Liver (tissue), 9 donors: ENCODE data around the gene XYLB. TPM values are rescaled to one million over a fixed set of nuclear protein-coding genes. Genes with fewer than 3 reads are reported as not detected.

Source experiments
- DNase-seq: peaks from one replicate; pipeline ENCODE4 v3.0.0-alpha.2; 2017; ENCODE audit warnings: low spot score
- H3K27ac ChIP-seq, 2 donors: one replicate each; pipeline ENCODE4 v1.7.0; 2013; ENCODE audit warnings: inconsistent platforms in 2 of 2, low read length in 2 of 2, control low read depth in 1 of 2, low read depth in 1 of 2, mild to moderate bottlenecking in 1 of 2
- H3K27me3 ChIP-seq, 4 donors: one replicate each; pipeline versions ENCODE4 v1.6.1 to v1.7.0; 2013; ENCODE audit warnings: low read length in 3 of 4, inconsistent platforms in 1 of 4, mild to moderate bottlenecking in 1 of 4, moderate library complexity in 1 of 4; ENCODE audit not compliant: control insufficient read depth in 4 of 4, insufficient read depth in 4 of 4
- H3K36me3 ChIP-seq, 4 donors: one replicate each; pipeline versions ENCODE4 v1.6.1 to v1.7.0; 2013; ENCODE audit warnings: low read length in 3 of 4, mild to moderate bottlenecking in 3 of 4, low read depth in 1 of 4, moderate library complexity in 1 of 4; ENCODE audit not compliant: control insufficient read depth in 4 of 4, insufficient read depth in 3 of 4
- H3K4me1 ChIP-seq, 4 donors: one replicate each; pipeline versions ENCODE4 v1.6.1 to v1.7.0; 2013; ENCODE audit warnings: low read length in 3 of 4, mild to moderate bottlenecking in 3 of 4, moderate library complexity in 1 of 4; ENCODE audit not compliant: control insufficient read depth in 4 of 4, insufficient read depth in 4 of 4
- H3K4me3 ChIP-seq, 3 donors: one replicate each; pipeline versions ENCODE4 v1.6.1 to v1.7.0; 2013; ENCODE audit warnings: low read length in 3 of 3, control low read depth in 1 of 3, low read depth in 1 of 3, mild to moderate bottlenecking in 1 of 3
- H3K9ac ChIP-seq, 2 donors: one replicate each; pipeline ENCODE4 v1.7.0; 2013; ENCODE audit warnings: low read length in 2 of 2, mild to moderate bottlenecking in 2 of 2, moderate library complexity in 2 of 2, control low read depth in 1 of 2, low read depth in 1 of 2
- H3K9me3 ChIP-seq, 4 donors: one replicate each; pipeline versions ENCODE4 v1.6.1 to v1.7.0; 2013; ENCODE audit warnings: low read length in 3 of 4; ENCODE audit not compliant: control insufficient read depth in 4 of 4
- EGR1 ChIP-seq, 2 donors: IDR thresholded peaks; 2 replicates each; pipeline ENCODE4 v1.6.1; 2016 to 2018; ENCODE audit warnings: antibody characterized with exemption in 2 of 2, low read depth in 2 of 2
- FOXA1 ChIP-seq: IDR thresholded peaks from 2 replicates; pipeline ENCODE4 v1.6.1; 2016; ENCODE audit warnings: antibody characterized with exemption
- FOXA2 ChIP-seq: IDR thresholded peaks from 2 replicates; pipeline ENCODE4 v1.6.1; 2016; ENCODE audit warnings: antibody characterized with exemption
- GABPA ChIP-seq, 2 donors: IDR thresholded peaks in 1 of 2; conservative IDR thresholded peaks in 1 of 2; 2 replicates each; pipeline ENCODE4 v1.6.1; 2016; ENCODE audit warnings: antibody characterized with exemption in 2 of 2, mild to moderate bottlenecking in 1 of 2, moderate library complexity in 1 of 2
- HNF4A ChIP-seq, 2 donors: conservative IDR thresholded peaks; 2 replicates each; pipeline ENCODE4 v1.6.1; 2016; ENCODE audit warnings: antibody characterized with exemption in 2 of 2, mild to moderate bottlenecking in 2 of 2
- HNF4G ChIP-seq: IDR thresholded peaks from 2 replicates; pipeline ENCODE4 v1.6.1; 2016; ENCODE audit warnings: antibody characterized with exemption
- JUND ChIP-seq, 2 donors: IDR thresholded peaks; 2 replicates each; pipeline ENCODE4 v1.6.1; 2016; ENCODE audit warnings: antibody characterized with exemption in 2 of 2
- NR2F2 ChIP-seq: IDR thresholded peaks from 2 replicates; pipeline ENCODE4 v1.6.1; 2016; ENCODE audit warnings: antibody characterized with exemption
- RAD21 ChIP-seq, 2 donors: IDR thresholded peaks; 2 replicates each; pipeline ENCODE4 v1.6.1; 2016; ENCODE audit warnings: antibody characterized with exemption in 2 of 2, mild to moderate bottlenecking in 2 of 2
- RXRA ChIP-seq, 2 donors: IDR thresholded peaks; 2 replicates each; pipeline ENCODE4 v1.6.1; 2017 to 2018; ENCODE audit warnings: antibody characterized with exemption in 2 of 2, mild to moderate bottlenecking in 1 of 2
- SP1 ChIP-seq: IDR thresholded peaks from 2 replicates; pipeline ENCODE4 v1.6.1; 2018; ENCODE audit warnings: antibody characterized with exemption, mild to moderate bottlenecking
- TAF1 ChIP-seq: conservative IDR thresholded peaks from 2 replicates; pipeline ENCODE4 v1.6.1; 2016; ENCODE audit warnings: antibody characterized with exemption, mild to moderate bottlenecking
- YY1 ChIP-seq: IDR thresholded peaks from 2 replicates; pipeline ENCODE4 v1.6.1; 2016; ENCODE audit warnings: antibody characterized with exemption, mild to moderate bottlenecking
- WGBS: extraction: QIAGEN DNeasy Blood & Tissue Kit; methylation state at CpG from one replicate; pipeline ENCODE4 v1.1.7; 2013; 5-methylcytosine and 5-hydroxymethylcytosine counted together
- polyA plus RNA-seq, 2 donors: library from polyadenylated mRNA; stranded (reverse) in 1 of 2; unstranded in 1 of 2; fragments of 200-250 nt in 1 of 2; fragments of >200 nt in 1 of 2; fragmentation: Nextera tagmentation in 1 of 2; extraction: Ambion mirVana in 1 of 2; gene quantifications; one replicate each; pipeline versions ENCODE4 v1.2.1 to v1.2.3, GENCODE V29; 2013 to 2015
- total RNA-seq, 2 donors: library from RNA; depleted of rRNA; stranded (reverse); fragments of >200 nt; gene quantifications; one replicate each; pipeline ENCODE4 v1.2.3, GENCODE V29; 2014
- TF ChIP-seq, protein P1 (sequence below): IDR thresholded peaks from 2 replicates; pipeline ENCODE4 v1.6.1; 2016; ENCODE audit warnings: antibody characterized with exemption
- TF ChIP-seq, protein P2 (sequence below): IDR thresholded peaks from 2 replicates; pipeline ENCODE4 v1.6.1; 2016; ENCODE audit warnings: antibody characterized with exemption, mild to moderate bottlenecking
- TF ChIP-seq, protein P3 (sequence below): IDR thresholded peaks from 2 replicates; pipeline ENCODE4 v1.6.1; 2016; ENCODE audit warnings: antibody characterized with exemption
- TF ChIP-seq, protein P4 (sequence below): IDR thresholded peaks from 2 replicates; pipeline ENCODE4 v1.6.1; 2016; ENCODE audit warnings: antibody characterized with exemption
- TF ChIP-seq, protein P5 (sequence below): fragments of 150-350 bp; IDR thresholded peaks from 2 replicates; pipeline ENCODE4 v1.5.1; 2017; ENCODE audit warnings: improper control_type of control experiment, low read depth, low read length; ENCODE audit not compliant: missing input control
- donor health status: healthy.
- donor health status: healthy.
- donor health status: healthy.
- donor health status: healthy.
- donor health status: healthy.

The XYLB gene
- total and polyA plus RNA-seq, 4 donors = 14.2 to 51.5 (median 18.0) TPM

DNA sequence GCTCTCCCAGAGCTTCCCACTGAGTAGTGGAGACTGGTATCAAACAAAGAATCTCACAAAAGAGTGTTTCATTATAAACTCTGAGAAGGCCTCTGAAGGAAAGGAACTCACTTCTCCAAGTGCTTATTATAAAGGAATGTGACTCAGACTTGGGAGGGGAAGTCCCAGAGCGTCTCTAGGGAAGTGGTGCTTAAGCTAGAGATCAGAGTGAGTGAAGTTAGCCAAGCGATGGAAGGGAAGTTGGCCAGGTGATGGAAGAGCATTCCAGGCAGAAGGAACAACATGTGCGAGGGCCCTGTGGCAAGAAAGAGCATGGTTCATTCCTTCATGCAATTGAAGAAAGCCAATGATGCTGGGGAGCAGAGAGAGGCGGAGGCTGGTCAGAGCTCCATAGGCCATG is 2.3 kb downstream of the XYLB start:
- TF ChIP-seq GABPA (IDR thresholded peaks at IDR 0.05 in 1 of 2, conservative IDR thresholded peaks at IDR 0.05 in 1 of 2) = no peak
- TF ChIP-seq HNF4G = no peak
- no peak for TF ChIP-seq HNF4A (conservative IDR thresholded peaks at IDR 0.05)
- TF ChIP-seq YY1 = no peak
- TF ChIP-seq, protein P1, sequence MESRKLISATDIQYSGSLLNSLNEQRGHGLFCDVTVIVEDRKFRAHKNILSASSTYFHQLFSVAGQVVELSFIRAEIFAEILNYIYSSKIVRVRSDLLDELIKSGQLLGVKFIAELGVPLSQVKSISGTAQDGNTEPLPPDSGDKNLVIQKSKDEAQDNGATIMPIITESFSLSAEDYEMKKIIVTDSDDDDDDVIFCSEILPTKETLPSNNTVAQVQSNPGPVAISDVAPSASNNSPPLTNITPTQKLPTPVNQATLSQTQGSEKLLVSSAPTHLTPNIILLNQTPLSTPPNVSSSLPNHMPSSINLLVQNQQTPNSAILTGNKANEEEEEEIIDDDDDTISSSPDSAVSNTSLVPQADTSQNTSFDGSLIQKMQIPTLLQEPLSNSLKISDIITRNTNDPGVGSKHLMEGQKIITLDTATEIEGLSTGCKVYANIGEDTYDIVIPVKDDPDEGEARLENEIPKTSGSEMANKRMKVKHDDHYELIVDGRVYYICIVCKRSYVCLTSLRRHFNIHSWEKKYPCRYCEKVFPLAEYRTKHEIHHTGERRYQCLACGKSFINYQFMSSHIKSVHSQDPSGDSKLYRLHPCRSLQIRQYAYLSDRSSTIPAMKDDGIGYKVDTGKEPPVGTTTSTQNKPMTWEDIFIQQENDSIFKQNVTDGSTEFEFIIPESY = no peak
- TF ChIP-seq, protein P2, sequence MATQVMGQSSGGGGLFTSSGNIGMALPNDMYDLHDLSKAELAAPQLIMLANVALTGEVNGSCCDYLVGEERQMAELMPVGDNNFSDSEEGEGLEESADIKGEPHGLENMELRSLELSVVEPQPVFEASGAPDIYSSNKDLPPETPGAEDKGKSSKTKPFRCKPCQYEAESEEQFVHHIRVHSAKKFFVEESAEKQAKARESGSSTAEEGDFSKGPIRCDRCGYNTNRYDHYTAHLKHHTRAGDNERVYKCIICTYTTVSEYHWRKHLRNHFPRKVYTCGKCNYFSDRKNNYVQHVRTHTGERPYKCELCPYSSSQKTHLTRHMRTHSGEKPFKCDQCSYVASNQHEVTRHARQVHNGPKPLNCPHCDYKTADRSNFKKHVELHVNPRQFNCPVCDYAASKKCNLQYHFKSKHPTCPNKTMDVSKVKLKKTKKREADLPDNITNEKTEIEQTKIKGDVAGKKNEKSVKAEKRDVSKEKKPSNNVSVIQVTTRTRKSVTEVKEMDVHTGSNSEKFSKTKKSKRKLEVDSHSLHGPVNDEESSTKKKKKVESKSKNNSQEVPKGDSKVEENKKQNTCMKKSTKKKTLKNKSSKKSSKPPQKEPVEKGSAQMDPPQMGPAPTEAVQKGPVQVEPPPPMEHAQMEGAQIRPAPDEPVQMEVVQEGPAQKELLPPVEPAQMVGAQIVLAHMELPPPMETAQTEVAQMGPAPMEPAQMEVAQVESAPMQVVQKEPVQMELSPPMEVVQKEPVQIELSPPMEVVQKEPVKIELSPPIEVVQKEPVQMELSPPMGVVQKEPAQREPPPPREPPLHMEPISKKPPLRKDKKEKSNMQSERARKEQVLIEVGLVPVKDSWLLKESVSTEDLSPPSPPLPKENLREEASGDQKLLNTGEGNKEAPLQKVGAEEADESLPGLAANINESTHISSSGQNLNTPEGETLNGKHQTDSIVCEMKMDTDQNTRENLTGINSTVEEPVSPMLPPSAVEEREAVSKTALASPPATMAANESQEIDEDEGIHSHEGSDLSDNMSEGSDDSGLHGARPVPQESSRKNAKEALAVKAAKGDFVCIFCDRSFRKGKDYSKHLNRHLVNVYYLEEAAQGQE = no peak
- TF ChIP-seq, protein P3, sequence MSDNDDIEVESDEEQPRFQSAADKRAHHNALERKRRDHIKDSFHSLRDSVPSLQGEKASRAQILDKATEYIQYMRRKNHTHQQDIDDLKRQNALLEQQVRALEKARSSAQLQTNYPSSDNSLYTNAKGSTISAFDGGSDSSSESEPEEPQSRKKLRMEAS = no peak
- no peak for TF ChIP-seq TAF1
- TF ChIP-seq JUND (IDR thresholded peaks at IDR 0.05) = no peak
- TF ChIP-seq FOXA1 = no peak
- TF ChIP-seq, protein P4, sequence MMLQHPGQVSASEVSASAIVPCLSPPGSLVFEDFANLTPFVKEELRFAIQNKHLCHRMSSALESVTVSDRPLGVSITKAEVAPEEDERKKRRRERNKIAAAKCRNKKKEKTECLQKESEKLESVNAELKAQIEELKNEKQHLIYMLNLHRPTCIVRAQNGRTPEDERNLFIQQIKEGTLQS = no peak
- TF ChIP-seq, protein P5, sequence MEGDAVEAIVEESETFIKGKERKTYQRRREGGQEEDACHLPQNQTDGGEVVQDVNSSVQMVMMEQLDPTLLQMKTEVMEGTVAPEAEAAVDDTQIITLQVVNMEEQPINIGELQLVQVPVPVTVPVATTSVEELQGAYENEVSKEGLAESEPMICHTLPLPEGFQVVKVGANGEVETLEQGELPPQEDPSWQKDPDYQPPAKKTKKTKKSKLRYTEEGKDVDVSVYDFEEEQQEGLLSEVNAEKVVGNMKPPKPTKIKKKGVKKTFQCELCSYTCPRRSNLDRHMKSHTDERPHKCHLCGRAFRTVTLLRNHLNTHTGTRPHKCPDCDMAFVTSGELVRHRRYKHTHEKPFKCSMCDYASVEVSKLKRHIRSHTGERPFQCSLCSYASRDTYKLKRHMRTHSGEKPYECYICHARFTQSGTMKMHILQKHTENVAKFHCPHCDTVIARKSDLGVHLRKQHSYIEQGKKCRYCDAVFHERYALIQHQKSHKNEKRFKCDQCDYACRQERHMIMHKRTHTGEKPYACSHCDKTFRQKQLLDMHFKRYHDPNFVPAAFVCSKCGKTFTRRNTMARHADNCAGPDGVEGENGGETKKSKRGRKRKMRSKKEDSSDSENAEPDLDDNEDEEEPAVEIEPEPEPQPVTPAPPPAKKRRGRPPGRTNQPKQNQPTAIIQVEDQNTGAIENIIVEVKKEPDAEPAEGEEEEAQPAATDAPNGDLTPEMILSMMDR = no peak
- no peak for TF ChIP-seq EGR1 (IDR thresholded peaks at IDR 0.05; ENCODE audit: low read depth in 2 of 2)
- no peak for TF ChIP-seq SP1
- no peak for TF ChIP-seq RAD21 (IDR thresholded peaks at IDR 0.05)
- no peak for TF ChIP-seq RXRA (IDR thresholded peaks at IDR 0.05)
- TF ChIP-seq FOXA2 = no peak
- no peak for TF ChIP-seq NR2F2
- WGBS = 87% methylated on average over 4 of the region's 4 CpGs
- Histone ChIP-seq H3K4me1 (peaks cover 12 to 49% (median 34%) of the 10 kb centered on the region in 4 donors), H3K9ac (no peak overlapping the region), H3K27ac (peak overlapping the region in 1 of 2 donors; percentile 0), H3K27me3 (no peaks in the 10 kb centered on the region), H3K4me3 (no peak overlapping the region), H3K9me3 (no peaks in the 10 kb centered on the region), H3K36me3 (peaks cover 0 to 10% (median 4%) of the 10 kb centered on the region in 4 donors)
- DNase-seq = no peak
